Right atrium auricular region (tissue), 2 donors: ENCODE measurements around the gene MAPT. TPM values are rescaled to one million over a fixed set of nuclear protein-coding genes. Genes with fewer than 3 reads are reported as not detected.
"Not testable (repeated sequence)": the region's sequence is repeated elsewhere in the genome, so short reads cannot be mapped to it uniquely, and the experiment has no call there.

Experiments
- DNase-seq: peaks from one replicate; pipeline ENCODE4 v3.0.0-alpha.2; 2019; ENCODE audit warnings: low spot score
- H3K27ac ChIP-seq, 2 donors: fragments of 200-600 bp; sonication (generic); 1 replicate in 1 of 2; 2 replicates in 1 of 2; pipeline ENCODE4 v1.5.1; 2016 to 2019
- H3K27me3 ChIP-seq, 2 donors: fragments of 200-600 bp; sonication (generic); one replicate each; pipeline versions ENCODE4 v1.5.1 to v1.6.0; 2017 to 2019
- H3K36me3 ChIP-seq: fragments of 200-600 bp; sonication (generic); one replicate; pipeline ENCODE4 v1.5.1; 2016
- H3K4me1 ChIP-seq, 2 donors: fragments of 200-600 bp; sonication (generic); one replicate each; pipeline versions ENCODE4 v1.5.1 to v1.6.0; 2017 to 2019
- H3K4me3 ChIP-seq, 2 donors: fragments of 200-600 bp; sonication (generic); 1 replicate in 1 of 2; 2 replicates in 1 of 2; pipeline ENCODE4 v1.5.1; 2017 to 2019; ENCODE audit warnings: mild to moderate bottlenecking in 1 of 2, moderate library complexity in 1 of 2
- H3K9me3 ChIP-seq, 2 donors: fragments of 200-600 bp; sonication (generic); one replicate each; pipeline ENCODE4 v1.5.1; 2019
- total RNA-seq, 2 donors: library from RNA; depleted of rRNA; stranded (reverse); fragments of >200 nt; gene quantifications; one replicate each; pipeline ENCODE4 v1.1.0, GENCODE V29; 2016
- TF ChIP-seq, protein P1 (sequence below), 2 donors: fragments of 200-600 bp; sonication (generic); IDR thresholded peaks; one replicate each; pipeline ENCODE4 v1.5.1; 2019; ENCODE audit warnings: antibody characterized with exemption in 2 of 2

The MAPT gene
- total RNA-seq, 2 donors from 2014 or later, result 7.8 to 23.0 TPM

DNA sequence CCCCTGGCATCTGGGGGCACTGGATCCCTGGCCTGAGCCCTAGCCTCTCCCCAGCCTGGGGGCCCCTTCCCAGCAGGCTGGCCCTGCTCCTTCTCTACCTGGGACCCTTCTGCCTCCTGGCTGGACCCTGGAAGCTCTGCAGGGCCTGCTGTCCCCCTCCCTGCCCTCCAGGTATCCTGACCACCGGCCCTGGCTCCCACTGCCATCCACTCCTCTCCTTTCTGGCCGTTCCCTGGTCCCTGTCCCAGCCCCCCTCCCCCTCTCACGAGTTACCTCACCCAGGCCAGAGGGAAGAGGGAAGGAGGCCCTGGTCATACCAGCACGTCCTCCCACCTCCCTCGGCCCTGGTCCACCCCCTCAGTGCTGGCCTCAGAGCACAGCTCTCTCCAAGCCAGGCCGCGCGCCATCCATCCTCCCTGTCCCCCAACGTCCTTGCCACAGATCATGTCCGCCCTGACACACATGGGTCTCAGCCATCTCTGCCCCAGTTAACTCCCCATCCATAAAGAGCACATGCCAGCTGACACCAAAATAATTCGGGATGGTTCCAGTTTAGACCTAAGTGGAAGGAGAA lies 118.2 kb downstream of the MAPT start:
- H3K4me1 ChIP-seq, result no peaks in the 10 kb centered on the region
- no peak for DNase-seq
- H3K4me3 ChIP-seq, result no peak overlapping the region
- no peaks in the 10 kb centered on the region for H3K27me3 ChIP-seq
- TF ChIP-seq, protein P1, sequence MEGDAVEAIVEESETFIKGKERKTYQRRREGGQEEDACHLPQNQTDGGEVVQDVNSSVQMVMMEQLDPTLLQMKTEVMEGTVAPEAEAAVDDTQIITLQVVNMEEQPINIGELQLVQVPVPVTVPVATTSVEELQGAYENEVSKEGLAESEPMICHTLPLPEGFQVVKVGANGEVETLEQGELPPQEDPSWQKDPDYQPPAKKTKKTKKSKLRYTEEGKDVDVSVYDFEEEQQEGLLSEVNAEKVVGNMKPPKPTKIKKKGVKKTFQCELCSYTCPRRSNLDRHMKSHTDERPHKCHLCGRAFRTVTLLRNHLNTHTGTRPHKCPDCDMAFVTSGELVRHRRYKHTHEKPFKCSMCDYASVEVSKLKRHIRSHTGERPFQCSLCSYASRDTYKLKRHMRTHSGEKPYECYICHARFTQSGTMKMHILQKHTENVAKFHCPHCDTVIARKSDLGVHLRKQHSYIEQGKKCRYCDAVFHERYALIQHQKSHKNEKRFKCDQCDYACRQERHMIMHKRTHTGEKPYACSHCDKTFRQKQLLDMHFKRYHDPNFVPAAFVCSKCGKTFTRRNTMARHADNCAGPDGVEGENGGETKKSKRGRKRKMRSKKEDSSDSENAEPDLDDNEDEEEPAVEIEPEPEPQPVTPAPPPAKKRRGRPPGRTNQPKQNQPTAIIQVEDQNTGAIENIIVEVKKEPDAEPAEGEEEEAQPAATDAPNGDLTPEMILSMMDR (IDR thresholded peaks at IDR 0.05), result no peak
- no peaks in the 10 kb centered on the region for H3K9me3 ChIP-seq
- no peak overlapping the region for H3K27ac ChIP-seq
- no peaks in the 10 kb centered on the region for H3K36me3 ChIP-seq

DNA sequence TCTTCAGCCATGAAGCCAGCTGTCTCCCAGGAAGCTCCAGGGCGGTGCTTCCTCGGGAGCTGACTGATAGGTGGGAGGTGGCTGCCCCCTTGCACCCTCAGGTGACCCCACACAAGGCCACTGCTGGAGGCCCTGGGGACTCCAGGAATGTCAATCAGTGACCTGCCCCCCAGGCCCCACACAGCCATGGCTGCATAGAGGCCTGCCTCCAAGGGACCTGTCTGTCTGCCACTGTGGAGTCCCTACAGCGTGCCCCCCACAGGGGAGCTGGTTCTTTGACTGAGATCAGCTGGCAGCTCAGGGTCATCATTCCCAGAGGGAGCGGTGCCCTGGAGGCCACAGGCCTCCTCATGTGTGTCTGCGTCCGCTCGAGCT lies 118.8 kb downstream of the MAPT start:
- H3K4me3 ChIP-seq, result no peak overlapping the region
- TF ChIP-seq, protein P1 (IDR thresholded peaks at IDR 0.05), result no peak
- H3K9me3 ChIP-seq, result no peaks in the 10 kb centered on the region
- H3K27me3 ChIP-seq, result no peaks in the 10 kb centered on the region
- no peak for DNase-seq
- no peaks in the 10 kb centered on the region for H3K4me1 ChIP-seq
- H3K36me3 ChIP-seq, result no peaks in the 10 kb centered on the region
- H3K27ac ChIP-seq, result no peak overlapping the region

DNA sequence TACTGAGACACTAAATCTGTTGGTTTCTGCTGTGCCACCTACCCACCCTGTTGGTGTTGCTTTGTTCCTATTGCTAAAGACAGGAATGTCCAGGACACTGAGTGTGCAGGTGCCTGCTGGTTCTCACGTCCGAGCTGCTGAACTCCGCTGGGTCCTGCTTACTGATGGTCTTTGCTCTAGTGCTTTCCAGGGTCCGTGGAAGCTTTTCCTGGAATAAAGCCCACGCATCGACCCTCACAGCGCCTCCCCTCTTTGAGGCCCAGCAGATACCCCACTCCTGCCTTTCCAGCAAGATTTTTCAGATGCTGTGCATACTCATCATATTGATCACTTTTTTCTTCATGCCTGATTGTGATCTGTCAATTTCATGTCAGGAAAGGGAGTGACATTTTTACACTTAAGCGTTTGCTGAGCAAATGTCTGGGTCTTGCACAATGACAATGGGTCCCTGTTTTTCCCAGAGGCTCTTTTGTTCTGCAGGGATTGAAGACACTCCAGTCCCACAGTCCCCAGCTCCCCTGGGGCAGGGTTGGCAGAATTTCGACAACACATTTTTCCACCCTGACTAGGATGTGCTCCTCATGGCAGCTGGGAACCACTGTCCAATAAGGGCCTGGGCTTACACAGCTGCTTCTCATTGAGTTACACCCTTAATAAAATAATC lies 119.3 kb downstream of the MAPT start:
- Histone ChIP-seq H3K4me1 (no peaks in the 10 kb centered on the region), H3K27me3 (no peaks in the 10 kb centered on the region)
- no peak for DNase-seq

DNA sequence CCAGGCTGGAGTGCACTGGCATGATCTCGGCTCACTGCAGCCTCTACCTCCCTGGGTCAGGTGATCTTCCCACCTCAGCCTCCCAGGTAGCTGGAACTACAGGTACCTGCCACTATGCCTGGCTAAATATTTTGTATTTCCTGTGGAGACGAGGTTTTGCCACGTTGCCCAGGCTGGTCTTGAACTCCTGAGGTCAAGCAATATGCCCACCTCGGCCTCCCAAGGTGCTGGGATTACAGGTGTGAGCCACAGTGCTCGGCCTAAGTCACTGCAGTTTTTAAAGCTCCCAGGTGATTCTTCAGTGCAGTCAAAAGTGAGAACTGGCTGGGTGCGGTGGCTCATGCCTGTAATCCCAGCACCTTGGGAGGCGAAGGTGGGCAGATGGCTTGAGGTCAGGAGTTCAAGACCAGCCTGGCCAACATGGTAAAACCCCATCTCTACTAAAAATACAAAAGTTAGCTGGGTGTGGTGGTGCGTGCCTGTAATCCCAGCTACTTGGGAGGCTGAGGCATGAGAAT lies 125.1 kb downstream of the MAPT start:
- H3K27me3 ChIP-seq, H3K9me3 ChIP-seq, H3K27ac ChIP-seq, H3K36me3 ChIP-seq, H3K4me3 ChIP-seq, H3K4me1 ChIP-seq, DNase-seq: not testable (repeated sequence)

More for the DNA sequence above, 119.3 kb downstream of the MAPT start:
- H3K9me3 ChIP-seq, result no peaks in the 10 kb centered on the region
- H3K4me3 ChIP-seq, result no peak overlapping the region
- H3K36me3 ChIP-seq, result no peaks in the 10 kb centered on the region
- TF ChIP-seq, protein P1 (IDR thresholded peaks at IDR 0.05), result no peak
- no peak overlapping the region for H3K27ac ChIP-seq

DNA sequence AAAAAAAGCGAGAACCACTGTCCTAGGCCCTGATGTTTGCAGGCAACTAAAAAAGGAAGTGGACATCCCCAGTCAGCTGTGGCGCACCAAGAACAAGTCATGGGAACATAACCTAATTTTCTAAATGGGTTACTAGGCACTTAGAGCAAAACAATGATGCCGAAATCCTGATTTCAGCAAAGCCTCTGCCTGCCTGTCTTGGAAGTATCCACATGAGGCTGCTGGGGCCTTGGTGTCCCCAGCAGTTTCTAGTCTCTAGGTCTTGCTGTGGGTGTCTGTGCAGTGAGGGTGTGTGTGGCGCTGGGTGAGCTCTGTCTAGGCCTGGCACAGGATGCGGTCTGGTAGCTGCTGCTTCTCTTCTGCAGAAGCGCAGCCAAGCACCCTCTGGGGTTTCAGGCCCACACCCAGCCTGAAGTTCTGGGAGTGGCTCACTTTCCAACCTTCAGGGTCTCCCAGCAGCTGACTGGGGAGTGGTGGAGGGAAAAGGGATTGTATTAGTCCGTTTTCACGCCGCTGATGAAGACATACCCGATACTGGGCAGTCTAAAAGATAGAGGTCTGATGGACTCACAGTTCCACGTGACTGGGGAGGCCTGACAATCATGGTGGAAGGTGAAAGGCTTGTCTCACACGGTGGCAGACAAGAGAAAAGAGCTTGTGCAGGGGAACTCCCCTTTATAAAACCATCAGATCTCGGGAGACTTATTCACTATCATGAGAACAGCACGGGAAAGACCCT lies 125.8 kb downstream of the MAPT start:
- DNase-seq, result no peak
- H3K9me3 ChIP-seq, result no peaks in the 10 kb centered on the region
- no peaks in the 10 kb centered on the region for H3K4me1 ChIP-seq
- H3K27me3 ChIP-seq, result no peaks in the 10 kb centered on the region
- no peak overlapping the region for H3K27ac ChIP-seq
- TF ChIP-seq, protein P1 (IDR thresholded peaks at IDR 0.05), result no peak
- H3K4me3 ChIP-seq, result no peak overlapping the region
- no peaks in the 10 kb centered on the region for H3K36me3 ChIP-seq

DNA sequence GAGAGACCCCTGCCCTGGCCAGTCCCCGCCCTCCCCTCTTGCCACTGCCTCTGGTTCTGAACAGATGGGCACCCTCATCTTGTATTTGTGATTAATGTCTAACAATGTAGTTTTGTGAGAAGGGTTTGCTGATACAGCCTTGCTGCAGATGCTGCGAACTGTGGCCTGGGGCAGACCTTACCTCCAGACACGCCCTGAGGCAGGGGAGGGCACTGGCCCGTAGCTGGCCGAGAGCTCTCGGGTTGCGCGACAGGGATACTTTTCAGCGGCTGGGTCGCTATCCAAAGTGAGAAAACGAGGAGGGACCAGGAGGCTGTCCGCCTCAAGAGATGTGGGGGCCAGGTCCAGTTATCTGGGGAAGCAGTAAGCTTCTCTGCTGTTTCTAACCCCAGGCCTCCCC lies 126.6 kb downstream of the MAPT start:
- no peaks in the 10 kb centered on the region for H3K4me1 ChIP-seq
- no peak overlapping the region for H3K27ac ChIP-seq
- no peaks in the 10 kb centered on the region for H3K9me3 ChIP-seq
- no peak for DNase-seq
- TF ChIP-seq, protein P1 (IDR thresholded peaks at IDR 0.05), result no peak
- H3K27me3 ChIP-seq, result no peaks in the 10 kb centered on the region
- no peaks in the 10 kb centered on the region for H3K36me3 ChIP-seq
- no peak overlapping the region for H3K4me3 ChIP-seq

DNA sequence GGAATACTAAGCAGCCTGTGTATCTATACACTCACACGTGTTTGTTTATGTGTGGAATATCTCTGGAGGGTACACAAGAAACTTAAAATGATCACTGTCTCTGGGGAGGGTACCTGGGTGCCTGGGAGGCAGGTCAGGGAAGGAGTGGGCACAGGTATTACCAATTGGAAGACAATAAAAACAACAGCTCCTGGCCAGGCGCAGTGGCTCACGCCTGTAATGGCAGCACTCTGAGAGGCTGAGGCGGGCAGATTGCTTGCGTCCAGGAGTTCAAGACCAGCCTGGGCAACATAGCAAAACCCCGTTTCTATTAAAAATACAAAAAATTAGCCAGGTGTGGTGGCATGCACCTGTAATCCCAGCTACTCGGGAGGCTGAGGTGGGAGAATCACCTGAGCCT lies 129.0 kb downstream of the MAPT start:
- H3K36me3 ChIP-seq, H3K9me3 ChIP-seq, DNase-seq, H3K4me3 ChIP-seq, H3K27me3 ChIP-seq, H3K27ac ChIP-seq: not testable (repeated sequence)
- peaks cover 0 to 15% of the 10 kb centered on the region in 2 donors for H3K4me1 ChIP-seq
